Parietal lobe (tissue), 1 donor: Measurements from ENCODE around the gene CDC45. TPM values are rescaled to one million over a fixed set of nuclear protein-coding genes. Genes with fewer than 3 reads are reported as not detected.

Source experiments
- total RNA-seq: library from RNA; depleted of rRNA; stranded (reverse); fragments of >200 nt; gene quantifications from one replicate; pipeline ENCODE4 v1.2.3, GENCODE V29; 2014

Gene CDC45, protein sequence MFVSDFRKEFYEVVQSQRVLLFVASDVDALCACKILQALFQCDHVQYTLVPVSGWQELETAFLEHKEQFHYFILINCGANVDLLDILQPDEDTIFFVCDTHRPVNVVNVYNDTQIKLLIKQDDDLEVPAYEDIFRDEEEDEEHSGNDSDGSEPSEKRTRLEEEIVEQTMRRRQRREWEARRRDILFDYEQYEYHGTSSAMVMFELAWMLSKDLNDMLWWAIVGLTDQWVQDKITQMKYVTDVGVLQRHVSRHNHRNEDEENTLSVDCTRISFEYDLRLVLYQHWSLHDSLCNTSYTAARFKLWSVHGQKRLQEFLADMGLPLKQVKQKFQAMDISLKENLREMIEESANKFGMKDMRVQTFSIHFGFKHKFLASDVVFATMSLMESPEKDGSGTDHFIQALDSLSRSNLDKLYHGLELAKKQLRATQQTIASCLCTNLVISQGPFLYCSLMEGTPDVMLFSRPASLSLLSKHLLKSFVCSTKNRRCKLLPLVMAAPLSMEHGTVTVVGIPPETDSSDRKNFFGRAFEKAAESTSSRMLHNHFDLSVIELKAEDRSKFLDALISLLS
- 6.6 TPM for total RNA-seq

DNA sequence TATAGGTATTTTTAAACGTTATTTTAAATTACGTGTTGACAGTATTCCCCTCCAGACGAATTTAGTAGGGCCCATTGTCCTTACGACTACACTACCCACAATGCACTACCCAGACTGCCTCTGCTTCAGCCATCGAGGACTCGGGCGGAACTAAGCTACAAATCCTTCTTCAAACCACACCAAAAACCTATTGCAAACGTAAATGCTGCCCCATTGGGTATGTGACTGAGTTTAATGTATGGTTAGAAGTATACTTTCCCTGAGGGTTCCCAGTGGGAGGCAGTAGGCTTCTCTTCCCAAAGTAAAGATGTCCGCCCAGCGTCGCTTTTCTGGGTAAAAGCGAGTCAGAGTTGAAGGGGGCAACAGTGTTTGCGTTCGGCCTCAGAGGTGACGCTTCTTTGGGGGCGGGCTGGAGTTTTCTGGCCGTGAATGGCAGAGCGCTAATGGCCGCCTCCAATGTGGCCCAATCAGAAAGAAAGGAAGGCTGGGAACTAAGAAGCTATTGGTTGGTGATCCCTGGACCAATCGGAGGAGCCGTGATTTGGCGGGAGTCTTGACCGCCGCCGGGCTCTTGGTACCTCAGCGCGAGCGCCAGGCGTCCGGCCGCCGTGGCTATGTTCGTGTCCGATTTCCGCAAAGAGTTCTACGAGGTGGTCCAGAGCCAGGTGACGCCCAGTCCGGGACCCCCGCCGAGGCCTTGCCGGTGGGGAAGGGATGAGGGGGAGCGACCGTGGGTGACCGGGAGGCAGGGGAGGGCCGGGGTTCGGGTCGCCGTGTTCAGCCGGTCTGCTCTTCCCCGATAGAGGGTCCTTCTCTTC lies at the start of gene CDC45:
CDC45 (plus strand) TSS at position 566 of the 818 bp plus-strand sequence; CDS start at position 615, 49 bp downstream.

DNA sequence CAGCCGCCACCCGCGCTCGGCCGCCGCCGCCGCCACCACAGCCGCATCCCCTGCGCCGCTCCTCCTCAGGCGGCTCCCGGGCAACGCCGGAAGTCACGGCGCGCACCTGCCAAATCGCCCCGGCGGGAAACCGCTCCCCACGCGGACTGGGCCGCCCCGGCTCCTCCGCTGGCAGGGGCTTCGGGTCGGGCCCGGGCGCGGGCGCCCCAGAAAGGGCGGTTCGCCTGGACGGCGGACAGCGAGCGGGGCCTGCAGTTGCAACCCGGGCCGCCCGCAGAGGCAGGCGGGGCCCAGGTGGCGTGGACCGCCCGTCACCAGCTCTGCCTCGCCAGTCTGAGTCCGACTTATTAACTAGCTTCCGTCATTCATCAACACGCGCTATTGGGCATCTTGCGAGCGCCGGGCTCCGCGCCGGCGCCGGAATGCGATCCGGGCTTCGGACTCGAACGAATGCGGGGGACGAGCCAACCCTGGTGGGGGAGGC lies 48.0 kb upstream of the CDC45 start, which contains the start of gene HIRA:
HIRA (minus strand) TSS at position 85 of the 484 bp plus-strand sequence. CDS start 257 bp downstream, outside the sequence.

DNA sequence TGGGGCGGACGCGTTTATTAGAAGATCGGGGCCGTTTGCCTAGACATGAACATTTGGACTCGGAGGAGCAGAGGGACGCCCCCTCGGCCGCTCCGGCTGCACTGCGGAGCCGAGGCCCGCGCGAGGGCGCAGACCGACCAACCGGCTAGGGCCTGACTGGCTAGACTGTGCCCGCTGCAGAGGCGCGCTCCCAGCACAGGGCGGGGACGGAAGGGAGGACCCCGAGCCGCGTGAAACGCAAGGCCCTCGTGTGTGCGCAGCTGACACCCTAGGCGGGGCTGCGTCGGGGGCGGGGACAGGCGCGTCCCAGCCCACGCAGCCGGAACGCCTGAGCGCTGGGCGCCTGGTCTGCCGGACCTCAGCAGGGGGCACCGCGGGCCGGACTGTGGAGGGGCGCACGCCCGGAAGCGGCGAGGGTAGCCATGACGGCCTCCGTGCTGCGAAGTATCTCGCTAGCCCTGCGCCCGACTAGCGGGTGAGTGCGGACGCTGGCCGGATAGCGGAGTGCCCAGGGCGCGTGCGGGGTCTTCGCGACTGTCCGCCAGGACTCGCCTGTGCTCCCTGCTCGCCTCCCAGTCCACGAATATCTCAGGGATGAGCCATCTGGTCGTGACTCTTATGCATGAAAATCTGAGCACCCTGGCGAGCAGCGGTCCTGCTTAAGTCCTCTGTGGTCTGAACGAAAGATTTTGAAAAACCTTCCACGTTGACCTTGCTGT lies 47.4 kb upstream of the CDC45 start, which contains the start of gene MRPL40:
MRPL40 (plus strand) TSS at position 413 of the 719 bp plus-strand sequence; CDS start at position 423, 10 bp downstream.

DNA sequence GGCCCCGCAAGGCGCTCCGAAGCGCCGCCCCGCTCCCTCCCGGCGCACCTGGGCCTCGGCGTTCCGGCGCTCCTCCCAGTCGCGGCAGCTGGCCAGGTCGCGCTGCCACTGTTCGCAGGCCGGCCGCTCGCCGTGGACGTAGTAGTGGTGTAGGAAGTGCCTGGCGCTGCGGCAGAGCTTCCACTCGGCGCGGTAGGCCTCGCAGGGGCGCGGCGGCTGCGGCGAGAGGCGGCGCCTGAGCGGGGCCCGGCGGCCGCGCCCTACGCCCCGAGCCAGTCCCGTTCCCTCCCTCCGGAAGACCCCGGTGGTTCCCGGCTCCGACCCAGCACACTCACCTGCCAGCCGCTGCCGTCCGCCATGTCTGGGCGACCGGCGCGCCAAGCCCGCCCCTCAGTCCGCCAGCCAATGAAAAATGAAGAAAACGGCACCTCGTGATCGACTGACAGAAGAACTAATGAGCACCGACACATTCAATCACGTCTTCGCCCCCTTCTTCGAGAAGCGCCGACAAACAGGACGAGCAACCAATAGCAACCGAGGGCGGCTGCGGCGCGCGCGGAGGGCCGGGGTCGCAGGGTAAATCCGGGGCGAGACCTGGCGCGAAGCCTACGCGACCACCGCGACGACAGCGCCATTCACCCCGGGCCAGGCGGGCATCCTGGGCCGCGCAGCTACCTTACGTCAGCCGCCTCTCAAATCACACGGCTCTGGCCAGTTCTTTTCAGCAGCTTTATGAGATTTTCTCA lies 32.2 kb upstream of the CDC45 start, which contains the start of gene C22orf39:
C22orf39 (minus strand) TSS at position 382 of the 746 bp plus-strand sequence; CDS start at position 359, 23 bp downstream.

DNA sequence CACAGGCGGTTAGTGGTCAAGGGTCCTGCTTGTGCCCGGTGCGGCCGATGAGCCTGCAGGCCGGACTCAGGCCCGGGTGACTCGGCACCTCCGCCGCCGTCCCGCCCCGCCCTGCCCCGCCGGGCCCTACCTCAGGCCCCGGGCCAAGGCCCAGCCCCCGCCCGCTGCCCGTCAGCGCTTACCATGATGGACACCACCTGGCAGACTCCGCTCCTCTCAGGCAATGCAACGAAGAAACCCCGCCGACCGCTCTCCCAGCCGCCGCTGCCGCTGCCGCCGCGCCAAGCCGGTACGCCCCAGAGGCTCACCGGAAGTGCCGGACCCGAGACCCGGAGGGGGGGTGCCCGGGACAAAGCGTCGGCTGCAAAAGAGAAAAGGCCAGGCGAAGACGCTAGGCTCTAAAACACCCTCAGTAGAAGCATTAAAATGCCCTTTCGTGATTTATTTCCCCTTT lies 792 bp upstream of the CDC45 start, which contains the start of gene UFD1:
UFD1 (minus strand) TSS at position 293 of the 454 bp plus-strand sequence; CDS start at position 185, 108 bp downstream.

DNA sequence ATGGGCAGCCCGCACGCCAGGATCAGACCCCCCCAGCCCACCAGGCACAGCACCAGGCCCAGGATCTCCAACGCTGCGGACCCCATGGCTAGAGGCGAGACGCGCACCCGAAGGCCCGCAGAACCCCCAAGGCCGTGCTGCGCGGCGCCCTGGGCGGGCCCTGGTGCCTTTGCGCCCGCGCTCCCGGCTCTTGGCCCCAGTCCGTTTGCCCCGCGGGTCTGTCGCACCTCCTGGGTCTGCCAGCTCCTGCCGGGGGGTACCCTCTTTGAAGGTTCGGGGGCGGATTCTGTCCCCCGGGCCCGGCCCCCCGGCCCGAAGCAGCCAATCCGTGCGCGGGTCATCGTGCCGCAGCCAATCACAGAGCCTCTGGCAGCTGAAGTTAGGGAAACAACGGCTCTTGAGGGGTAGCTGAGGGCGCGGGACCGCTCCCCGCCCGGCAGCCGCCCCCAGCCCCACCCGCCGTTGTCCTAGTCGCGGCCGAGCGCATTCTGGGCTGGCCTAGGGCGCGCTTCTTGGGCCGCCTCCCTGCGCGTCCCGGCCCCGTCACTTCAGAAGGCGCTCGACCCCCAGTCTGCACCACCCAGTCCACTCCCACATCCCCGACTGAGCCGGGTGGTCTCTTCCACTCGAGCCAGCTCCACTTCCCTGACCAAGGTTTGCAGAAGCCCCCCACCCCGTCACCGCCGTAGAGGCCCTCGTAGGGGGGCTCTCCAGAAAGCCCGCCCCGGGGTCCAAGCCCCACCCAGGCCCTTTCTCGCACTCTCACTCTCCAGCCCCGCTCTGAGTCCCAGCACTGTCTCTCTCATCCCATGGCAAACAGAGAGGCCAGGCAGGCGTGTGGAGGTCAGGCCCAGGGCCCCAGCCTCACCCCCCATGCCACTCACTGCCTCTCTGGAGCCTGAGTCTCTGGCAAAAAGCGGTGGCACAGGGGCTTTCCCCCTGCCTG lies 44.7 kb downstream of the CDC45 start, which contains the start of gene CLDN5:
CLDN5 (minus strand) TSS at position 241 of the 946 bp plus-strand sequence; CDS start at position 86, 155 bp downstream.

Other genes with a start within 250 kb of the CDC45 start
- 18.2 TPM for gene CLTCL1, start 188.2 kb upstream of the CDC45 start, total RNA-seq
- 31.3 TPM for gene HIRA, start 48.2 kb upstream of the CDC45 start, total RNA-seq
- gene MRPL40, start 47.4 kb upstream of the CDC45 start, total RNA-seq = 12.5 TPM
- 42.3 TPM for gene C22orf39, start 32.2 kb upstream of the CDC45 start, total RNA-seq
- 26.9 TPM for gene UFD1, start 727 bp upstream of the CDC45 start, total RNA-seq
- gene CLDN5, start 44.5 kb downstream of the CDC45 start, total RNA-seq = 67.0 TPM
- gene SEPTIN5, start 234.6 kb downstream of the CDC45 start, total RNA-seq = 246 TPM
- gene GP1BB, start 243.6 kb downstream of the CDC45 start, total RNA-seq = 23.5 TPM